ENCODE measurements around the gene DAB1. TPM values are rescaled to one million over a fixed set of nuclear protein-coding genes. Genes with fewer than 3 reads are reported as not detected.

The DAB1 gene
- polyA plus RNA-seq, 1 donor from 2014 or later = 11.4 TPM

DNA sequence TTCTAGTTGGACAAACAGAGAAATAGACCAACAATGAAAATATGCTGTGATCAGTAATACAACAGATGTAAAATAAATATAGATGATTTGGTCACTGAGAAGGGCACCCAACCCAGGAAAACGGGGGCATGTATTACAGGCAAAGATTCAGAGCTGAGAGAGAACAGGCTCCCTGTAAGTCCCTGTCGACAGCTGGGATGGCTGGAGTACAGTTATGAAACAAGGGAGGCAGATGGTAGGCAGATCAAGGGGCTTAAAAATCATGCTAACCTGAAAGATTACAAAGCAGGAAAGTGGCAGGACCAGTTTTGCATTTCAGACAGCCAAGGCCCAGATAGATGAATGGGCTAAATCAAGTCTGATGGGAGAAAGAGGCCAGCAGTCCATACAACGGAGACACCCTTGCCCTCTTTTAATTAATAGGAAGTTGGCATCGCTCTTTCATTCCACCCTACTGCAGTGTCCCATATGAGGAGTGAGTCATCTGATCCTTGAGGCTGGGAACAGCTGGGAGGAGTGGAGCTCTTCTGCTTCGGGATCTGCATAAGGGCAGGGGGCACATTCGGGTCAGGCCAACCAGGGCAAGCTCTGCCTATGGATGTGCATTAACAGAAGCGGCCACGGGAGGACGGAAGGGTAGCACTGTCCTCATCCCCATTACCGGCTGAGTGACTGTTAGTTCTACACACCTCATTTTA lies 171.1 kb downstream of the DAB1 start:
- Histone ChIP-seq H3K4me2 (ENCODE audit: low read length) (no peak overlapping the region), H3K9me3 (ENCODE audit: low read length) (no peaks in the 10 kb centered on the region), H3K36me3 (ENCODE audit: insufficient read depth, low read length) (no peaks in the 10 kb centered on the region), H3K27ac (ENCODE audit: low read length) (no peak overlapping the region), H3K9me2 (ENCODE audit: insufficient read depth, low read length) (no peaks in the 10 kb centered on the region), H2AFZ (ENCODE audit: low read depth, low read length) (no peak overlapping the region), H4K20me1 (ENCODE audit: insufficient read depth) (no peaks in the 10 kb centered on the region), H3K9ac (ENCODE audit: low read length) (no peak overlapping the region), H3K27me3 (ENCODE audit: insufficient read depth, low read depth, low read length) (no peaks in the 10 kb centered on the region), H3F3A (ENCODE audit: insufficient read depth, low read length, poor library complexity, severe bottlenecking) (no peaks in the 10 kb centered on the region), H3K79me2 (replicated peaks; ENCODE audit: insufficient read depth, low read length) (no peaks in the 10 kb centered on the region), H3K4me3 (ENCODE audit: low read length) (no peak overlapping the region)
- no peak for TF ChIP-seq POLR2AphosphoS5 (IDR thresholded peaks at IDR 0.05)
- TF ChIP-seq EP300 (conservative IDR thresholded peaks at IDR 0.05; ENCODE audit: poor library complexity, severe bottlenecking) = no peak
- TF ChIP-seq, protein P1, sequence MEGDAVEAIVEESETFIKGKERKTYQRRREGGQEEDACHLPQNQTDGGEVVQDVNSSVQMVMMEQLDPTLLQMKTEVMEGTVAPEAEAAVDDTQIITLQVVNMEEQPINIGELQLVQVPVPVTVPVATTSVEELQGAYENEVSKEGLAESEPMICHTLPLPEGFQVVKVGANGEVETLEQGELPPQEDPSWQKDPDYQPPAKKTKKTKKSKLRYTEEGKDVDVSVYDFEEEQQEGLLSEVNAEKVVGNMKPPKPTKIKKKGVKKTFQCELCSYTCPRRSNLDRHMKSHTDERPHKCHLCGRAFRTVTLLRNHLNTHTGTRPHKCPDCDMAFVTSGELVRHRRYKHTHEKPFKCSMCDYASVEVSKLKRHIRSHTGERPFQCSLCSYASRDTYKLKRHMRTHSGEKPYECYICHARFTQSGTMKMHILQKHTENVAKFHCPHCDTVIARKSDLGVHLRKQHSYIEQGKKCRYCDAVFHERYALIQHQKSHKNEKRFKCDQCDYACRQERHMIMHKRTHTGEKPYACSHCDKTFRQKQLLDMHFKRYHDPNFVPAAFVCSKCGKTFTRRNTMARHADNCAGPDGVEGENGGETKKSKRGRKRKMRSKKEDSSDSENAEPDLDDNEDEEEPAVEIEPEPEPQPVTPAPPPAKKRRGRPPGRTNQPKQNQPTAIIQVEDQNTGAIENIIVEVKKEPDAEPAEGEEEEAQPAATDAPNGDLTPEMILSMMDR (IDR thresholded peaks at IDR 0.05; ENCODE audit: poor library complexity, severe bottlenecking) = no peak
- TF ChIP-seq MXI1 (conservative IDR thresholded peaks at IDR 0.05; ENCODE audit: poor library complexity, severe bottlenecking) = no peak
- no peak for TF ChIP-seq TAF1 (IDR thresholded peaks at IDR 0.05; ENCODE audit: low read depth)
- TF ChIP-seq EZH2 (IDR thresholded peaks at IDR 0.05; ENCODE audit: borderline replicate concordance, insufficient read depth, low read length, poor library complexity, severe bottlenecking) = no peak
- TF ChIP-seq SMC3 (conservative IDR thresholded peaks at IDR 0.05; ENCODE audit: poor library complexity) = no peak
- no peak for TF ChIP-seq RAD21 (conservative IDR thresholded peaks at IDR 0.05)
- no peak for TF ChIP-seq REST (IDR thresholded peaks at IDR 0.05; ENCODE audit: borderline replicate concordance)

GRCh38 chr1:57250021-57250420 lies 173.8 kb downstream of the DAB1 start:
- TF ChIP-seq, protein P1 (IDR thresholded peaks at IDR 0.05; ENCODE audit: poor library complexity, severe bottlenecking) = no peak
- Histone ChIP-seq H3K9ac (ENCODE audit: low read length) (no peak overlapping the region), H2AFZ (ENCODE audit: low read depth, low read length) (no peak overlapping the region), H4K20me1 (ENCODE audit: insufficient read depth) (no peaks in the 10 kb centered on the region), H3K4me3 (ENCODE audit: low read length) (no peak overlapping the region), H3K27me3 (ENCODE audit: insufficient read depth, low read depth, low read length) (no peaks in the 10 kb centered on the region), H3K27ac (ENCODE audit: low read length) (no peak overlapping the region), H3K9me2 (ENCODE audit: insufficient read depth, low read length) (no peaks in the 10 kb centered on the region), H3K9me3 (ENCODE audit: low read length) (no peaks in the 10 kb centered on the region), H3K4me2 (ENCODE audit: low read length) (no peak overlapping the region), H3K36me3 (ENCODE audit: insufficient read depth, low read length) (no peaks in the 10 kb centered on the region), H3F3A (ENCODE audit: insufficient read depth, low read length, poor library complexity, severe bottlenecking) (no peaks in the 10 kb centered on the region), H3K79me2 (replicated peaks; ENCODE audit: insufficient read depth, low read length) (no peaks in the 10 kb centered on the region)

Measured in neural cell (in vitro differentiated cells).